ENCODE data around the gene PCNX4.

GRCh38 chr14:60217713-60218112 lies 126.0 kb downstream of the PCNX4 start:
- TF ChIP-seq, protein P1, sequence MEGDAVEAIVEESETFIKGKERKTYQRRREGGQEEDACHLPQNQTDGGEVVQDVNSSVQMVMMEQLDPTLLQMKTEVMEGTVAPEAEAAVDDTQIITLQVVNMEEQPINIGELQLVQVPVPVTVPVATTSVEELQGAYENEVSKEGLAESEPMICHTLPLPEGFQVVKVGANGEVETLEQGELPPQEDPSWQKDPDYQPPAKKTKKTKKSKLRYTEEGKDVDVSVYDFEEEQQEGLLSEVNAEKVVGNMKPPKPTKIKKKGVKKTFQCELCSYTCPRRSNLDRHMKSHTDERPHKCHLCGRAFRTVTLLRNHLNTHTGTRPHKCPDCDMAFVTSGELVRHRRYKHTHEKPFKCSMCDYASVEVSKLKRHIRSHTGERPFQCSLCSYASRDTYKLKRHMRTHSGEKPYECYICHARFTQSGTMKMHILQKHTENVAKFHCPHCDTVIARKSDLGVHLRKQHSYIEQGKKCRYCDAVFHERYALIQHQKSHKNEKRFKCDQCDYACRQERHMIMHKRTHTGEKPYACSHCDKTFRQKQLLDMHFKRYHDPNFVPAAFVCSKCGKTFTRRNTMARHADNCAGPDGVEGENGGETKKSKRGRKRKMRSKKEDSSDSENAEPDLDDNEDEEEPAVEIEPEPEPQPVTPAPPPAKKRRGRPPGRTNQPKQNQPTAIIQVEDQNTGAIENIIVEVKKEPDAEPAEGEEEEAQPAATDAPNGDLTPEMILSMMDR (IDR thresholded peaks at IDR 0.05; ENCODE audit: low read length), result no peak
- TF ChIP-seq EZH2 (IDR thresholded peaks at IDR 0.05; ENCODE audit: borderline replicate concordance, low read length), result no peak

All from OCI-LY1 (cell line).